CD4-positive, alpha-beta T cell treated with Interleukin-21 for 1 hour (primary cell): ENCODE measurements around the gene GRM3.
"Not testable (repeated sequence)": the region's sequence is repeated elsewhere in the genome, so short reads cannot be mapped to it uniquely, and the experiment has no call there.

Experiments used
- DNase-seq: peaks from one replicate; pipeline ENCODE4 v3.0.0-alpha.2; 2020

GRM3 gene

GRCh38 chr7:86643561-86644281 lies at the start of gene GRM3:
Gene GRM3, plus strand, starts transcription at chr7:86643909. Its CDS starts 121,237 bp downstream, at chr7:86765146.
- no peak for DNase-seq

DNA sequence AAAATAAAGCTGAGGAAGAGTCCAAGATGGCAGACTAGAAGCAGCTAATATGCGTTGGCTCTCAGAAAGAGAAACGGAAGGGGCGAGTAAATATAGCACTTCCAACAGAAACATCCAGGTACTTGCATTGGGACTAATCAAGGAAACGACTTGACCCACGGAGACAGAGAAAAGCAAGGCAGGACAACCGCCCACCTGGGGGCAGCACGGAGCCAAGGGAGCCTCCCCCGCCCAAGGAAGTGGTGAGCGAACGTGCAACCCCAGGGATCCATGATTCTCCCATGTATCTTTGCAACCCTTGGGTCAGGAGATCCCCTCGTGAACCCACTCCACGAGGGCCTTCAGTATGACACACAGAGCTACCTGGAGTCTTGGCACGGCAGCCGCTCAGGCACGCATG lies 45.4 kb upstream of the GRM3 start:
- no peak for DNase-seq

GRCh38 chr7:86598721-86599120 lies 45.0 kb upstream of the GRM3 start:
- DNase-seq, result no peak

- no peak for DNase-seq
These were observed 43.0 kb upstream of the GRM3 start for GRCh38 chr7:86600506-86601290.

GRCh38 chr7:86615711-86616110 lies 28.0 kb upstream of the GRM3 start:
- DNase-seq, result not testable (repeated sequence)

- no peak for DNase-seq
These were observed 844 bp downstream of the GRM3 start for GRCh38 chr7:86644282-86645224.

DNA sequence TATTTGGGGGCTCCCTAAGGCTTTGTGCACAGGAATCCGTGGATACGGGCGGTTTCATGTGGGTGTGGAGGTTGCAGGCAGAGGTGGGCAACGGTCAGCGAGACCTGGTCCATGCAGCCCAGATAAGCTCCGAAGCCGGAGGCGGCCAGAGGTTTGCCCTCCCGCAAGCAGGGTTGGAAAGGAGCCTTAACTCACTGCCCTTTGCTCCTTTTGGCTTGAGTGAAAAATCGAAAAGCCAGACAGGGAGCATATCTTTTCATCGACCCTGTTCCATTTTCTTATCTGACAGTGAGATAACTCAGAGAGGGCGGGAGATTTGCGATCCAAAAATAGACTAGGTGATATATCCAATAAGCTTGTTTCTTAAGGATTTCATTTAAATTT lies 1.5 kb downstream of the GRM3 start:
- no peak for DNase-seq

GRCh38 chr7:86645676-86646276 lies 2.1 kb downstream of the GRM3 start:
- no peak for DNase-seq

DNA sequence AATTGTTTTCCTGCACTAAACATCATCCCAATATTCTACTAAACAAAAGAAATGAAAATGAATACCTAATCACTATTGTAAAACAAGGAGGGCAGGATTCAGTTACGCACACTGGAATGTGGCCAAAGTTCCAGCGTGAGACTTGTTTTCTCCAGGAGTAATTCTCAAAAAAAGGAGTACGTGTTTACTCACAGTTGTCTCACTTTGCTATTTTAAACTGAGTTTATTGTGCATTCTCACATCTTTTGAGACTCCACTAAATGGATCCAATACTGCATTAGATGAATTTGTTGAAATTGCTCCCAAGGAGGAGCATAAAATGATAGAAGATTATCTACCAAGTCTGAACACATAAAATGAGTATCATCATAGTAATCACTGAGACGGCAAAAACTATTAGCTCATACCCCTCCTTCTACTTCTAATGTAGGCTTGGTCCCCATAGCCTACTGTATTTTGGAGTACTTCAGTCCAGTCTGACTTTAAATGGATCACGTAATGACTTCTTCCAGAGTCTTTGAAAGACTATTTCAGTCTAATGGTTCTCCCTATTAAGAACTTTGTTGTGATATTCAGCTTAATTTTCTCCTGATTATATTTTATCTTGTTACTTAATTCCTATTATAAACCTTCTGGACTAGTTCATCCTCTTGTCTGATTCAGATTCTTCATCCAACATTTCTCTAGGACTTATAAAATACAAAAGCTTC lies 3.8 kb downstream of the GRM3 start:
- DNase-seq, result no peak

GRCh38 chr7:86648169-86648568 lies 4.5 kb downstream of the GRM3 start:
- DNase-seq, result no peak

DNA sequence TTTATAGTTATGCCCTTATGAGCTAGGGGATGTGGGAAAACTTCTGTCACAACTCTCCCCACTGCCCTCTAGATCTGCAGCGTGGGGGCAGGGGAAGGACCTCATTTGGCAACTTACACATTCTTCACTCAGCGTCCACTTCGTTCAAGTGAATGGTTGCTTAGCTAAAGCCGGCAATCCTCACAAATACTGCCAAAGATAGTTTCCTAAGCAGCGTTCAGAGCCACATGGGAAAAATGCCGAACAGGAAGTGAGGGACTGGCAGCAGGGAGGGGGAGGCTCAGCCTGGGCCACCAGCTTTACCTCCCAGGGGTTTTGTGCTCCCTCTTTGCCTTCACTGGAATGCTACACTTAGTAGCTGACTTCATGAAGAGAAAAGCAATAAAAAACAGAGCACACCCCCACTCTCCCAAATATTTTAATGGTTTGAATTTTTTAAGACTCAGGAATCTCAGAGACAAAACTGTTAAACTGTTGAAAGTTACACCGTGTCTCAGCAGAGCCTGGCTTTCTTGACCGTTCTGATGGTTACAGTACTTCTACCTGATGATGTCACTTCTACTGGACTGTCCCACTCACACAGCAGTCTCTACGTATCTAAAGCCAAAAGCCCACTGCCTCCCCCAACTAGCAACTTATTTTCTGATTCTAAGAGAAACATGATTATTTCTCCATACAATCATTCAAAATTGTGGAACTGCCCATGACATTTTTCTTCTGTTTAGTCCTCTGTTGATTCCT lies 10.4 kb downstream of the GRM3 start:
- no peak for DNase-seq

DNA sequence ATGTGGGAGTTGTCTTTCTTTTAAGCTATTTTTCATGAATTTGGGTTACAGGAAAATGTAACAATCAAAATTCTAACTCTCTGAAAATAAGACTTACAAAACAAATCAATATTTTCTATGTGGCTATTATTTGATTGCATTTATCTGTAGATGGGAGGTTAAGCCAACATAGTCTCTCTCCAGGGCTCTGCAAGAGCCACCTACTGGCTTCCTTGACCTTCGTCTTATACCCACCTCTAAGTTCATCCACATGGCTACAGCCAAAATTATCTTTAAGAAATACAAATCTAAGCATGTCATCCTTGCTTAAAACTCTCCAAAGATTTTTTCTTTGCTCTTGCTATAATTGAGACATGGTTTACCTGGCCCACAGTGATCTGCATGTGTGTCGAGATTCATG lies 14.2 kb downstream of the GRM3 start:
- DNase-seq, result no peak

DNA sequence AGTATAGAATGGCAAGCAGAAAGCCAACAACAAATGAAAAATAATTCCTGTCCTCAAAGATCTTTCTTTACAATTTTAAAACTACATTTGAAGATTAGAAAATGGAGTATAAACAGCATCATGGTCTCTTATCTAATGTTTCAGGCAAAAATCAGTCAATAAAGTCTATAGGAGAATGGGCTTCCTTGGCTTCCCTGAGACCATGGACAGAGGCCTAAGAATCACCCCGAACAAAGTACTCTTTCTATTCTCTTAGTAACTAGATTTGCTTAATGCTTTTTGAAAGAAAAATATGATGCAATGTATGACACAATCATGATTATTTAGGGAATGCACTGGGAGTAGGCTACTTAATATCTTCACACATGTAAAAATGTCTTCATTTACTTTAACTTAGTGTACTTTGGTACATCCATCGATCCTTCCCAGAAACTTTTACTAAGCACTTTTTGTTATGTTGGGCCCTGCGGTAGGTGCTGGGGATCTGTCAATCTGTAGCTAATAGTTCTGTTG lies 17.3 kb downstream of the GRM3 start:
- no peak for DNase-seq

GRCh38 chr7:86664486-86664885 lies 20.8 kb downstream of the GRM3 start:
- no peak for DNase-seq

- no peak for DNase-seq
These were observed 21.3 kb downstream of the GRM3 start for GRCh38 chr7:86664991-86665390.

GRCh38 chr7:86665669-86666068 lies 22.0 kb downstream of the GRM3 start:
- DNase-seq, result no peak

DNA sequence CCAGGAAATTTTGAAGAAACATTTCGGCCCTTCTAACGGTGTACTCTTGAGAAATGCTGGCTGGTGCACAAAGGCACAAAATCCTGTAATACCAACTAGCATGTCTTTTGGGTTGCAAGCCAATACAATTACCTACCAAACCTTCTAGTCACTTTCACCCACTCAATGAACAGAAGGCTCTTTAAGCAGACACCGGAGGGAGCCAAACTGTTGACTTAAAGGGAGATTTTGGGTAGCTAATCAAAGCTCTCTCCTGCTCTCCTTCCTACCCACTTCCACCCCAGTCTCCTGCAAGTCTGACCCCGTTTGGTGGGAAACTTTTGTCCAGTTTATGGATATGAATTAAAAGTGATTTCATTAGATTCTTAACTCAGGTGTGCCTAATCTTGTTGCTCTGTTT lies 24.0 kb downstream of the GRM3 start:
- no peak for DNase-seq

GRCh38 chr7:86668315-86668714 lies 24.6 kb downstream of the GRM3 start:
- DNase-seq, result no peak

GRCh38 chr7:86687831-86688230 lies 44.1 kb downstream of the GRM3 start:
- no peak for DNase-seq

DNA sequence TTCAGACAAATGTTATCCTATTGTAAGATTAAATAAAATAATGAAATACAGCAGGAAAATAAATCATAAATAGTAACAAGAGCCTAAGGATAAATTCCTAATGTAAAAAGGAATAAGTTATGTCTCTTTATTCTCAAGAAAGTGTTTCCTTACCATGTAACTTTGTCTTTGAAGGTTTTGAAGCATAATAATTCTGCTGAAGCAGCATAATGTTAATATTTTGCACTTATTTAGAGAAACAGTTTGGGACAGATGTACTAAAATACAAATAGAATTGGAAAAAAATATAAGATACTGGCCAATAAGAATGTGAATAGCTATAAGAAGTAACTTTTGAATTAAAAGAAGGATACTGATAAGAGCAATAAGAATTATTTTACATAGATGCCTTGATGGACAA lies 45.7 kb downstream of the GRM3 start:
- no peak for DNase-seq

GRCh38 chr7:86692755-86693154 lies 49.0 kb downstream of the GRM3 start:
- no peak for DNase-seq
